OCI-LY7 (cell line): ENCODE data around the gene BOLA1. TPM values are rescaled to one million over a fixed set of nuclear protein-coding genes. Genes with fewer than 3 reads are reported as not detected.
"Not testable (repeated sequence)": the region's sequence is repeated elsewhere in the genome, so short reads cannot be mapped to it uniquely, and the experiment has no call there.

Source experiments
- BruUV-seq: library from RNA; stranded (reverse); fragments of 400-500 nt; replicated peaks from 2 replicates; lab custom pipeline; 2021; lab: Mats Ljungman, UMichigan
- CTCF ChIA-PET: fragments of 300-600 bp; sonication (Branson Sonifier 250); formaldehyde crosslinking; loops from one replicate; lab custom pipeline; 2022; ENCODE audit warnings: antibody characterized with exemption; ENCODE audit not compliant: unreplicated experiment; lab: Charles Lee
- POLR2A ChIA-PET: fragments of 300-600 bp; sonication (Branson Sonifier 250); formaldehyde crosslinking; loops from one replicate; lab custom pipeline; 2022; ENCODE audit warnings: antibody characterized with exemption; lab: Charles Lee
- DNase-seq: peaks from one replicate; pipeline ENCODE4 v3.0.0-alpha.2; 2015; ENCODE audit warnings: low spot score
- H2AFZ ChIP-seq: fragments of 200-600 bp; sonication (generic), shearing (Covaris generic); 2 replicates; pipeline ENCODE4 v1.6.1; 2014; ENCODE audit warnings: mild to moderate bottlenecking, antibody characterized with exemption, low read length, moderate library complexity
- H3K27ac ChIP-seq: fragments of 200-600 bp; sonication (generic); 2 replicates; pipeline ENCODE4 v1.5.1; 2014; ENCODE audit warnings: mixed run types, low read depth, mild to moderate bottlenecking, moderate library complexity, low read length, inconsistent platforms; ENCODE audit not compliant: poor library complexity, severe bottlenecking
- H3K36me3 ChIP-seq: fragments of 200-600 bp; sonication (generic); 2 replicates; pipeline ENCODE4 v1.6.1; 2014; ENCODE audit warnings: mild to moderate bottlenecking, antibody characterized with exemption, low read length, moderate library complexity, mixed read lengths; ENCODE audit not compliant: insufficient read depth
- H3K4me1 ChIP-seq: fragments of 200-600 bp; sonication (generic); 2 replicates; pipeline ENCODE4 v1.5.1; 2014; ENCODE audit warnings: mild to moderate bottlenecking, low read length; ENCODE audit not compliant: insufficient read depth, poor library complexity, severe bottlenecking
- H3K4me2 ChIP-seq: fragments of 200-600 bp; sonication (generic); 2 replicates; pipeline ENCODE4 v1.6.1; 2014; ENCODE audit warnings: mild to moderate bottlenecking, low read length
- H3K4me3 ChIP-seq: fragments of 200-600 bp; sonication (generic); 2 replicates; pipeline ENCODE4 v1.5.1; 2014; ENCODE audit warnings: mild to moderate bottlenecking, low read depth, low read length; ENCODE audit not compliant: poor library complexity, severe bottlenecking
- H3K79me2 ChIP-seq: fragments of 200-600 bp; sonication (generic); 2 replicates; pipeline ENCODE4 v1.6.1; 2016; ENCODE audit warnings: low read depth, mild to moderate bottlenecking, low read length, moderate library complexity, mixed read lengths; ENCODE audit not compliant: insufficient read depth
- H3K9me2 ChIP-seq: fragments of 200-600 bp; sonication (generic); 2 replicates; pipeline ENCODE4 v1.6.1; 2016; ENCODE audit warnings: mild to moderate bottlenecking, low read length, mixed read lengths; ENCODE audit not compliant: insufficient read depth
- H3K9me3 ChIP-seq: fragments of 200-600 bp; sonication (generic); 2 replicates; pipeline ENCODE4 v1.6.1; 2014; ENCODE audit warnings: mild to moderate bottlenecking, mixed run types, low read length, mixed read lengths
- H4K20me1 ChIP-seq: fragments of 200-600 bp; sonication (generic); 2 replicates; pipeline ENCODE4 v1.6.1; 2014; ENCODE audit warnings: mild to moderate bottlenecking, antibody characterized with exemption, low read length, moderate library complexity, mixed read lengths; ENCODE audit not compliant: insufficient read depth
- intact Hi-C: fragments of 100-400 bp; cut with micrococcal nuclease; formaldehyde crosslinking; loops from one replicate; pipeline ENCODE4 v1.10.0; 2022; ENCODE audit not compliant: unreplicated experiment
- total RNA-seq, 2 experiments: library from RNA; depleted of rRNA in 1 of 2; stranded (reverse); fragments of >200 nt in 1 of 2; shearing (Covaris generic) in 1 of 2; gene quantifications; 2 replicates each; pipeline ENCODE4 v1.2.3, GENCODE V29; 2014 to 2022

Gene BOLA1
- total RNA-seq, 2 experiments from 2014 or later: 9.4 to 10.2 TPM

GRCh38 chr1:149852263-149852662 lies 47.1 kb upstream of the BOLA1 start:
- POLR2A ChIA-PET, H3K9me2 ChIP-seq, intact Hi-C loops, H3K27ac ChIP-seq, H2AFZ ChIP-seq, H3K9me3 ChIP-seq, CTCF ChIA-PET, DNase-seq, BruUV-seq, H3K4me2 ChIP-seq, H3K4me3 ChIP-seq, H4K20me1 ChIP-seq: not testable (repeated sequence)
- peaks cover 20% of the 10 kb centered on the region for H3K36me3 ChIP-seq
- peaks cover 17% of the 10 kb centered on the region for H3K4me1 ChIP-seq
- H3K79me2 ChIP-seq: peaks cover 29% of the 10 kb centered on the region

- H2AFZ ChIP-seq, H3K36me3 ChIP-seq, intact Hi-C loops, H3K27ac ChIP-seq, H3K79me2 ChIP-seq, BruUV-seq, H3K9me3 ChIP-seq, H3K4me3 ChIP-seq, DNase-seq, H3K4me1 ChIP-seq, CTCF ChIA-PET, POLR2A ChIA-PET, H4K20me1 ChIP-seq, H3K4me2 ChIP-seq, H3K9me2 ChIP-seq: not testable (repeated sequence)
Measured at GRCh38 chr1:149860271-149860670, 39.1 kb upstream of the BOLA1 start.

GRCh38 chr1:149860684-149861496 lies 38.5 kb upstream of the BOLA1 start:
- H3K4me3 ChIP-seq, POLR2A ChIA-PET, H4K20me1 ChIP-seq, H3K79me2 ChIP-seq, H3K27ac ChIP-seq, CTCF ChIA-PET, H3K4me2 ChIP-seq, H3K36me3 ChIP-seq, intact Hi-C loops, DNase-seq, H2AFZ ChIP-seq, BruUV-seq, H3K4me1 ChIP-seq, H3K9me2 ChIP-seq, H3K9me3 ChIP-seq: not testable (repeated sequence)

GRCh38 chr1:149861497-149862054 lies 37.8 kb upstream of the BOLA1 start:
- H2AFZ ChIP-seq, POLR2A ChIA-PET: not testable (repeated sequence)

GRCh38 chr1:149866887-149867286 lies 32.5 kb upstream of the BOLA1 start:
- intact Hi-C loops, BruUV-seq, H4K20me1 ChIP-seq, POLR2A ChIA-PET, CTCF ChIA-PET, H3K27ac ChIP-seq, H3K9me2 ChIP-seq, H3K36me3 ChIP-seq, H3K4me1 ChIP-seq, H3K4me2 ChIP-seq, H3K79me2 ChIP-seq, DNase-seq, H3K4me3 ChIP-seq, H2AFZ ChIP-seq, H3K9me3 ChIP-seq: not testable (repeated sequence)

More at GRCh38 chr1:149861497-149862054, 37.8 kb upstream of the BOLA1 start:
- H3K27ac ChIP-seq, H3K4me3 ChIP-seq, H3K9me3 ChIP-seq, H3K4me1 ChIP-seq, CTCF ChIA-PET, H3K9me2 ChIP-seq, H3K4me2 ChIP-seq, BruUV-seq, DNase-seq, intact Hi-C loops, H4K20me1 ChIP-seq, H3K79me2 ChIP-seq, H3K36me3 ChIP-seq: not testable (repeated sequence)

GRCh38 chr1:149873060-149873459 lies 26.3 kb upstream of the BOLA1 start:
- H3K4me1 ChIP-seq, H3K4me3 ChIP-seq, H3K27ac ChIP-seq, DNase-seq, POLR2A ChIA-PET, H3K36me3 ChIP-seq, H2AFZ ChIP-seq, H3K79me2 ChIP-seq, H4K20me1 ChIP-seq, H3K9me2 ChIP-seq, H3K9me3 ChIP-seq, H3K4me2 ChIP-seq, CTCF ChIA-PET, BruUV-seq, intact Hi-C loops: not testable (repeated sequence)
